Measurements from ENCODE around the gene CNTNAP2. TPM values are rescaled to one million over a fixed set of nuclear protein-coding genes. Genes with fewer than 3 reads are reported as not detected.

The CNTNAP2 gene
- total RNA-seq, 1 donor from 2014 or later: 5.4 TPM

DNA sequence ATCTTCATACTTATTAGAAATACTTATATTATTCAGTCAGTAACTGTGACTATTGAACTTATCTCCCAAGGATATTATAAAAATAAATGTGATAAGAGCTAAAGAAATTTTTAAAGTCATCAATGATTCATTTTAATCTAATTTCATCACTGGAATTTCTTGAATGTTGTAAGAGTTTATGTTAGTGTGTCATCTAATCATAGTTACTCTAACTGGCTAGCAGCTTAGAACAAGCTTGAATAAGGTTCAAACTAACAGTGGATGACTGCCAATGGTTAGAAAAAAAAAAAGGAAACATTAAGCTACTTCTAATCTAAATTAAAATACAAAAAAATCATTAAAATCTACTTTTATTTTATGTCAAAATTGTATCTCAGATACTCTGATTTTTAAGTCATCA is 1066.3 kb downstream of the CNTNAP2 start:
- Mint-ChIP-seq H3K36me3 (ENCODE audit: low read depth, unreplicated experiment) (peaks cover 5% of the 10 kb centered on the region), H3K9me3 (ENCODE audit: unreplicated experiment) (peaks cover 7% of the 10 kb centered on the region), H3K4me3 (ENCODE audit: unreplicated experiment) (no peak overlapping the region), H3K27me3 (ENCODE audit: unreplicated experiment) (no peaks in the 10 kb centered on the region), H3K4me1 (ENCODE audit: unreplicated experiment) (no peaks in the 10 kb centered on the region), H3K27ac (ENCODE audit: unreplicated experiment) (no peak overlapping the region)
- TF ChIP-seq, protein P1, sequence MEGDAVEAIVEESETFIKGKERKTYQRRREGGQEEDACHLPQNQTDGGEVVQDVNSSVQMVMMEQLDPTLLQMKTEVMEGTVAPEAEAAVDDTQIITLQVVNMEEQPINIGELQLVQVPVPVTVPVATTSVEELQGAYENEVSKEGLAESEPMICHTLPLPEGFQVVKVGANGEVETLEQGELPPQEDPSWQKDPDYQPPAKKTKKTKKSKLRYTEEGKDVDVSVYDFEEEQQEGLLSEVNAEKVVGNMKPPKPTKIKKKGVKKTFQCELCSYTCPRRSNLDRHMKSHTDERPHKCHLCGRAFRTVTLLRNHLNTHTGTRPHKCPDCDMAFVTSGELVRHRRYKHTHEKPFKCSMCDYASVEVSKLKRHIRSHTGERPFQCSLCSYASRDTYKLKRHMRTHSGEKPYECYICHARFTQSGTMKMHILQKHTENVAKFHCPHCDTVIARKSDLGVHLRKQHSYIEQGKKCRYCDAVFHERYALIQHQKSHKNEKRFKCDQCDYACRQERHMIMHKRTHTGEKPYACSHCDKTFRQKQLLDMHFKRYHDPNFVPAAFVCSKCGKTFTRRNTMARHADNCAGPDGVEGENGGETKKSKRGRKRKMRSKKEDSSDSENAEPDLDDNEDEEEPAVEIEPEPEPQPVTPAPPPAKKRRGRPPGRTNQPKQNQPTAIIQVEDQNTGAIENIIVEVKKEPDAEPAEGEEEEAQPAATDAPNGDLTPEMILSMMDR (IDR thresholded peaks at IDR 0.05; ENCODE audit: unreplicated experiment): no peak
- DNase-seq (ENCODE audit: low spot score): no peak

DNA sequence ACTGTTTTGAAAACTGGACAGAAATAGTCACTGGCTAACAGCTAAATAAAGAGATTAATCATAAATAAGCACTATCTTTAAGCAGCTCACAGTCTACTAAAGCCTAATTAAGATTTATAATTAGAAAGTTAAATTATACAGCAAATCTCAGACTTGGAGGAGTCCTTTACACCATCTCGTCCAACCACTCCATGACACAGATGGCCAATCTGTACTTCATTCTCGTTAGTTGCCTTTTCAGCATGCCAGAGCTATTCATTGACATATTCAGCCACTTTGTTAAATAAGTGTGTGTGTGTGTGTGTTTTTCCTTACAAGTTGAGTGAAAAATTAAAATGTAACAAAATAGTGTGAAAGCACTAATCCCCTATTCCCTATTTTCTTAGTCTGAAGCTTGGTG is 1066.7 kb downstream of the CNTNAP2 start:
- TF ChIP-seq, protein P1 (IDR thresholded peaks at IDR 0.05; ENCODE audit: unreplicated experiment): no peak
- Mint-ChIP-seq H3K9me3 (ENCODE audit: unreplicated experiment) (peaks cover 7% of the 10 kb centered on the region), H3K27me3 (ENCODE audit: unreplicated experiment) (no peaks in the 10 kb centered on the region), H3K4me1 (ENCODE audit: unreplicated experiment) (no peaks in the 10 kb centered on the region), H3K4me3 (ENCODE audit: unreplicated experiment) (no peak overlapping the region), H3K36me3 (ENCODE audit: low read depth, unreplicated experiment) (peaks cover 5% of the 10 kb centered on the region), H3K27ac (ENCODE audit: unreplicated experiment) (no peak overlapping the region)
- no peak for DNase-seq (ENCODE audit: low spot score)

DNA sequence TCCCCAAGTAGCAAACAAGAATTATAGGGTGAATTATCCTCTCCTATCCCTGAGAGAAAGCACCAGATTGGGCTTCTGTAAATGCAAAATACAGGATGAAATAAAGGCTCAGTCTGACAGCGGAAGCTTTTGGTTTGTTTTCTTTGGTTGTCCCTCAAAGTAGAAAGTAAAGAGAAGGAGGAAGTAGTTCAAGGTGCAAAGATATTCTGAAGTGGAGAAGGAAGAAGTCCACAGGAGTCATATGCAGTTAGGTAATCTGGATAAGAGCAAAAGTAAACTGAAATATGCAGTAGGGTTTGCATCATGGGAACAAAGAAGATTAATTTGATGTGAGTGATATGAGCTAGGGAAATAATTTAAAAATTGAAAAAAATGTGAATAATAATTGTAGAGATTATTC is 1071.9 kb downstream of the CNTNAP2 start:
- H3K36me3 Mint-ChIP-seq (ENCODE audit: low read depth, unreplicated experiment): peaks cover 5% of the 10 kb centered on the region
- H3K9me3 Mint-ChIP-seq (ENCODE audit: unreplicated experiment): peaks cover 7% of the 10 kb centered on the region
- no peak overlapping the region for H3K27ac Mint-ChIP-seq (ENCODE audit: unreplicated experiment)
- no peak overlapping the region for H3K4me3 Mint-ChIP-seq (ENCODE audit: unreplicated experiment)
- no peaks in the 10 kb centered on the region for H3K27me3 Mint-ChIP-seq (ENCODE audit: unreplicated experiment)
- TF ChIP-seq, protein P1 (IDR thresholded peaks at IDR 0.05; ENCODE audit: unreplicated experiment): no peak
- H3K4me1 Mint-ChIP-seq (ENCODE audit: unreplicated experiment): peaks cover 4% of the 10 kb centered on the region
- DNase-seq (ENCODE audit: low spot score): no peak

DNA sequence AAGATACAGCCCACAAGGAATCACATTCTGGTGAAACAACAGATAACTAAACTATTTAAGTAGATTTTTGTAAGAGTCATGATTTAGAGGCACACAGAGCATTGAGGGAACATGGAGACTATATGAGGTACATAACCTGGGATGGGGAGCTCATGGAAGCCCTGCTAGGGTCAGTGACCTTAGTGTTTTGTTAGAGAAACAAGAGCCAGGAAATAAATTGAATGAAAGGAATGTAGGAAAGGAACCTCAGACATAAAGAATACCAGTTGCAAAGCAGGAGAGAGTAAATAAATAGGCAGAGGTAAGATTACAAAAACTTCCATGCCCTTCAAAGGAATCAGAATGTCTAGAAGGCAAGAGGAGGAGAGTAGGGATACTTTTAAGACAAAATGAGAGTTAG is 1076.9 kb downstream of the CNTNAP2 start:
- TF ChIP-seq, protein P1 (IDR thresholded peaks at IDR 0.05; ENCODE audit: unreplicated experiment): no peak
- H3K9me3 Mint-ChIP-seq (ENCODE audit: unreplicated experiment): no peaks in the 10 kb centered on the region
- peaks cover 6% of the 10 kb centered on the region for H3K4me1 Mint-ChIP-seq (ENCODE audit: unreplicated experiment)
- H3K27me3 Mint-ChIP-seq (ENCODE audit: unreplicated experiment): peaks cover 2% of the 10 kb centered on the region
- no peak for DNase-seq (ENCODE audit: low spot score)
- H3K27ac Mint-ChIP-seq (ENCODE audit: unreplicated experiment): no peak overlapping the region
- no peaks in the 10 kb centered on the region for H3K36me3 Mint-ChIP-seq (ENCODE audit: low read depth, unreplicated experiment)
- H3K4me3 Mint-ChIP-seq (ENCODE audit: unreplicated experiment): no peak overlapping the region

DNA sequence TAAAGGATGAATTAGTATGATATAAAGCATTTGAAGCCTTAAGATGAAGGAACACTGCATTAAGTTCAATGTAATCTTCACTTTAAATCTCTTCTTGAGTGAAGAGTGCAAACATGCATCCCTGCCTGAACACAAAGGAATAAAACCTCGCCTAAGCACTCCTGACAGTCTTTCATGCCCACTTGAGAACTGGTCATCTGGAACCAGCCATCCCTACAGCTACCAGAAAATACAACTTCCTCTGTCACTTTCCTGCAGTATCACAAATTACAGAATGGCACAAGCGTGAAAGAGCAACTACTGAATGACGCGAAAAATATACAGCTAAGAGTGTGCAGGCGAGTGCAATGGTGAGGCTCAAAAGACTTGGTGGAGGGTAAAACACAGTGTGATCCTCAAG is 1079.9 kb downstream of the CNTNAP2 start:
- no peak overlapping the region for H3K27ac Mint-ChIP-seq (ENCODE audit: unreplicated experiment)
- no peaks in the 10 kb centered on the region for H3K9me3 Mint-ChIP-seq (ENCODE audit: unreplicated experiment)
- no peaks in the 10 kb centered on the region for H3K36me3 Mint-ChIP-seq (ENCODE audit: low read depth, unreplicated experiment)
- TF ChIP-seq, protein P1 (IDR thresholded peaks at IDR 0.05; ENCODE audit: unreplicated experiment): no peak
- peaks cover 2% of the 10 kb centered on the region for H3K27me3 Mint-ChIP-seq (ENCODE audit: unreplicated experiment)
- H3K4me1 Mint-ChIP-seq (ENCODE audit: unreplicated experiment): peaks cover 6% of the 10 kb centered on the region
- DNase-seq (ENCODE audit: low spot score): no peak
- H3K4me3 Mint-ChIP-seq (ENCODE audit: unreplicated experiment): no peak overlapping the region
